Middle frontal gyrus (tissue), 1 donor: ENCODE results near the gene NCOR2.

Experiments
- DNase-seq: peaks from one replicate; pipeline ENCODE4 v3.0.0-alpha.2; 2015; ENCODE audit warnings: low spot score; ENCODE audit errors: extremely low spot score

The NCOR2 gene

DNA sequence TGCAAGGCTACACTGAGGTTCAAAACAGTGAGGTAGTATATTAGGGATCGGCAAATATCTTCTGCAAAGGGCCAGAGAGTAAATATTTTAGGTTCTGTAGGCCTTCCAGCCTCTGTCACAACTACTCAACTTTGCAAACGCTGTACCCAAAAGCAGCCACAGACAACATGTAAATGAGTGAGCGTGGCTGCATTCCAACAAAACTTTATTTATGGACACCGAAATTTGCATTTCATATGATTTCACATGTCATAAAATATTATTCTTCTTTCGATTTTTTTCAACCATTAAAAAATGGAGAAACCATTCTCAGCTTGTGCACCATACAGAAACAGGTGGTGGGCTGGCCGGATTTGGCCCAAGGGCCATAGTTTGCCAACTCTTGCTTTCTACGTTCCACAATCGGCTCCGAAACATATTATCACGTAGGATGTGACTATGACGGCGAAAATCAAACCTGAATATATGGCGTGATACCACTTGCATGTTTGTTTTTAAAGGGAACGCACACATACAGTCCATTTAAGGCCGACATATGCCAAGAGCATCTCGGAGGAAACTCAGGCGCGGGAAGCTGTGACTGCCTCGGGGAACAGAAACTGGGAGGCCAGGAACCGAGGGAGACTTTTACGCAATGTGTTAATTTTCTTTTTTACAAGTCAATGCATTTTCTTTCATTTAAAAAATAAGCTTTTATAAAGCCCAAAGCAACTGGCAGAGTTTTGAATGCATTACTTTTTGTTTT, 7.1 kb downstream of the NCOR2 start:
- no peak for DNase-seq

DNA sequence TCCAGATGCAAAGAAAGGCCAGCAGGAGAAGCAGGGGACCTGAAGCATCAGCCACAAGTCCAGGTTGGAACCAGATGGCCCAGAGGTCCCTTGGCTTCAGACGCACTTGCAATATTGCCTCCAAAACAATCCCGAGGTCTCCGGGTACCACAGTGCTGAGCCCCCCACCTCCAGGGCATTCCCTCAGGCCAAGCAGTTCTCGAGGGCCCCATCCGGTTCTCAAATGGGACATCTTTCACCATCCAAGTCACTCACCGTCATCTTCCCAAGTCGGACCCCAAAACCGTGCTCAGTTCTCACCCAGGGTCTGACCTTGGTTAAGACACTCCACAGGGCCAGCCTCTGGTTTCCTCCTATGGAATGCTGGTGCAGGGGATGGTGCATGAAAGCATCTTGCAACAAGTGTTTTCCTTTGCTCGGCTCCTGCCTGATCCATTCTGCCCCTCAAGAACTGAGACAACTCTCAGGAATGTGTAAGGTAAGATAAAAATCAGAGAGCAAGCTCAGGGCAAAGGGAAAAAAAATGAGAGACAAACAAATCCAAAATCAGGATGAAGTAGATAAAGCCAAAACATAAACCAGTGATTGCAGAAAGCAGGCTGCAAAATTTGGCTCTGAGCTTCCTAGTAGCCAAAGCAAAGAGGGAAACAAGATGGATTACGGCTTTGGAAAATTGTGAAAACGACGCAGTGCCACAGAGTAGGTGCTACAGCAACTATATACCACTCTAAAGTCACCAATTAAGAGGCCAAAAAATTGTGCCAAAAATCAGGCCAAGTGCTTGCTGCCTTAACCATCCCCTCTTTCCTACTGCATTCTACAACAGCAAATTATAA, 8.0 kb downstream of the NCOR2 start:
- DNase-seq: no peak

DNA sequence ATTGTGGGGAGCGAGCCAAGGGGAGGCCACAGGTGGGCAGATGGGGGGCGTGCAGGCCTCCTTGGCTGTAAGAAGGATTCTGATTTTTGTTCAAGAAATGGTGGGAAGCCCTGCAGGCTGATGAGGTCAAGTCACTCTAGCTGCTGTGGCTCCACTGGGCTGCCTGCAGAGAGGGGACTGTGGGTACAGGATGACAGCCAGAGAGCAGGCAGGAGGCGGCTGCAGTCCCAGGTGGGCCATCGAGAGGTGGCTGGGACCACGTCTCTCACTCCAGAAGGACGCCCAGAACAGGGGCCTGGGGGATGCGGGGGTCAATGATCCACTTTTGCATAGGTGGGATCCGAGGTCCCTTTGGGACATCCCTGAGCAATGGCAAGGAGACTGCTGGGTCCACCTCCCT, 9.1 kb downstream of the NCOR2 start:
- no peak for DNase-seq

DNA sequence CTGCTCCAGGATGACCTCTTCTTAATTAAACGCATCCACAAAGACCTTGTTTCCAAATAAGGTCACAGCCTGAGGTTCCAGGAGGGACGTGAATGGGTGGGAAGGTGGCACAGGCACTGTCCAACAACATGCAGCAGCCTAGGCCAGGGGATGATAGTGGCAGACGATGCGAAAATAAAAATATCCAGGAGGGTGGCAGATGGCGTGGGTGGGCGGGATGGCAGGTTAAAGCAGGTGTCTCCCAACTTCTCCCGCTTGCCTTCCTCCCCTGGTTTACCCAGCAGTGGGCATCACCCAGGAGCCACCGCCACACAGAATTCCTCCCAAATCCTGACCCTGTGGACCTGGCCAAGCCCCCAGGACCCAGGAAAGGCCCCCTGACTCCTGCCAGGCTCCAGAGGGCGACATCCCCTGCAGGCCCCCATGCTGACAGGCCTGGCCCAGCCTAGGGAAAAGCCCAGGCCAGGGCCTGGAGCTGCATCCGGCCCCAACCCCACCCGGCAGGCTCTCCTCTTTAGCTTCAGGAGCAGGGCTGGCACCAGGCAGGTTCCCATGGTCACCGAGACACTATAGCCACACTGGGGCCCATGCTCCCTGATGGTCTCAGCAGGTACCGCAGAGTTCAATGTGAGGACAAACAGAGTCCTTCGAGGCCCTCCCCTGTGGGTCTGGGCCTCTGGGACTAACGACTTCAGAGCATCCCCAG, 9.7 kb downstream of the NCOR2 start:
- no peak for DNase-seq

DNA sequence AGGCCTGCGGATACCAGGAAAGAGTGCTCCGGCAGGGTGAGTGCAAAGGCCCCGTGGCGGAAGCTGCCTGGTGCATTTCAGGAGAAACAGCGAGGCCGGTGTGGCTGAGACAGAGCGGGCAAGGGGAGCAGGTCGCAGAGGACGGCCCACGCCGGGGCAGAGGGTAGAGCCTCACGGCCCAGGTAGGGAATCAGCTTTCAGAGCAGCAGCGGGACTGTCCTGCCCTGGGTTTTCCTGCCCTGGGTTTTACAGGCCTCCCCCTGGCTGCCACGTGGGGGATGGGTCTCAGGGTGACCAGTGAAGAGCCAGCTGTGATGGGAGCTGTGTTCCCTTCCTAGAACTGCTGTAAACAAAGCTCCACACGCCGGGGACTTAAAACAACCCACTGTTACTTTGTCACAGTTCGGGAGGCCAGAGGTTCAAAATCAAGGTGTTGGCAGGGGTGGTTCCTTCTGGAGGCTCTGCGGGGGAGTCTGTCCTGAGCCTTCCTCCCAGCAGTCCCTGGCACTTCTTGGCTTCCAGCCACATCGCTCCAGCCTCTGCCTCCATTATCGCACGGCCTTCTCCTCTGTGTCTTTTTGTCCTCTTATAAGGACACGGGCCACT, 10.4 kb downstream of the NCOR2 start:
- DNase-seq: no peak

DNA sequence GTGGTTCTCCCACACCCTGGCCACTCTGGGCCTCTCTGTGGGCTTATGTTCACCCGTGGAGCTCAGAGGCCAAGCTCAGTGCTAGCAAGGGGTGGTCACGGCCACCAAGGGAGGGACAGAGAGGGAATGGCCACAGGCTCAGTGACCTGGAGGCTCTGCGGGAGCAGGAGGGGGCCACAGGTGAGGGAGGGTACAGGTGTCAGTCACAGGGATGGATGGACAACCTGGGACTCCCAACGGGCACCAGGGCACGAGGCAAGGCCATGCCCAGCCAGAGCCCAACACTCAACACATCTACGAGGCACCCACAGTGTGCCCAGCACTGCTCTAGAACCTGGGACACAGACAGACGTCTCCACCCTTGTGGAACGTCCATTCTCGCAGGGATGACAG, 11.3 kb downstream of the NCOR2 start:
- DNase-seq: no peak

DNA sequence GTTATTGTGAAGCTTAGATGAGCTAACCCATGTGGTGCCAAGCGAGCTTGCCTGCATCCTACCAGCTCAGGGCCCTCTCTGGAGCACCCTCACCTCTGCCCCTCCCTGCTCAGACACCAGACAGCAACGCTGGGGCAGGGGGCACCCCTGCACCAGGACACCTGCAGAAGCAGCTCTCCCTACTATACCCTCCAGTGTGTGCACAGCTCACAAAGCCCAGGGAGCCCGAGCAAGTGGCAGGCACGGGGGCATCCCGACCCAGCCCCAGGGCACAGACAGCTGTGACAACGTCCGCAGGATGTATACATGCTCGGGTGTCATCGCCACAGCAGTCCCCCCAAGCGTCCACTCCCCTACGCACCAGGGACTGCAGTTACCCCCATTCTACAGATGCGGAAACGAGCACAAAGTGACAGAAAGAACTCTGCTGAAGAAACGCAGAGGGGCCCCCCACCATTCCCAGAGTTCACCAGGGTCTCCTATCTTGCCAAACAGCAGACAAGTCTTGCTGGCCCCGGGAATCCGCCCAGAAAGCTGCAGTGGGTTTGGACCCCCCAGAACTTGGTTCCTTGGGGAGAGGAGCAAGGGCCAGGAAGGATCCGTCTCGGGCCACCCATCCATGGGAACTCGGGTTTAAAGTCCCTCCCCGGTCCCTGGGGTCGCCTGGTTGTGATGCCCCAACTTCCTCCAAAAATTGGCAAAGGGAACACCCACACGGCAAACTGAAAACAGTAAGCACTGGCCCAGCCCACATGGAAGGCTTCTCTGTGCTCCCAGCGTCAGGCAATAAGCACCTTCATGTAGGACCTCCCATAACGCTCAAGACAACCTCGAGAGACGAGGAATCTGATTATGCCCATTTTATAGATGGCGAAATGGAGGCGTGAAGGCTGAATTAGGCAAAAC, 12.0 kb downstream of the NCOR2 start:
- no peak for DNase-seq

DNA sequence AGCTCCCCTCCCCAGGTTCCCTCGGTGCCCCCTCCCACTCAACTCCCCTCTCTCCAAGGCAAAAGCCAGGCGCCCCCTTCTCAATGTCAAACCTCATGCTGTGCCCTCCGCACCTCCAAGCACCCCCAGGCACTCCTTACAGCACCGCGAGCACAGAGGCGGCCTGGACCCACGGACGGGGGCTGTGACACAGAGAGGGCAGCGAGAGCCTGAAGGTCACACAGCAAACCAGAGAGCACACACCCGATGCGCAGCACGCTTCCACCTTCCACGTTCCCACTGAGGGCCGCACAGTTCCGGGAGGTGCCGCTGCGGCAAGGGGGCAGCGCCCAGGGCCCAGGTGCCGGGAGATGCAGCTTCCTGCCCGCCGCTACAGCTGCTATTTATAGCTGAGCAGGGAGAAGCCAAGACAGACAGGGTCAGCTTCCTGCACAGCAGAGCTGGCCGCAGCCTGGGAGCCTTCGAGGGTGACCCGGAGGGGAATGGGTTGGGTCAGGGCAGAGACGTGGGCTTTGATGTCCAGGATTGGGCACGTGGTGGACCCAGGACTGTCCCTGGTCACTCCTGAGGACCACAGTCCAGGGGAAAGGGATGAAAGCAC, 12.9 kb downstream of the NCOR2 start:
- DNase-seq: no peak

DNA sequence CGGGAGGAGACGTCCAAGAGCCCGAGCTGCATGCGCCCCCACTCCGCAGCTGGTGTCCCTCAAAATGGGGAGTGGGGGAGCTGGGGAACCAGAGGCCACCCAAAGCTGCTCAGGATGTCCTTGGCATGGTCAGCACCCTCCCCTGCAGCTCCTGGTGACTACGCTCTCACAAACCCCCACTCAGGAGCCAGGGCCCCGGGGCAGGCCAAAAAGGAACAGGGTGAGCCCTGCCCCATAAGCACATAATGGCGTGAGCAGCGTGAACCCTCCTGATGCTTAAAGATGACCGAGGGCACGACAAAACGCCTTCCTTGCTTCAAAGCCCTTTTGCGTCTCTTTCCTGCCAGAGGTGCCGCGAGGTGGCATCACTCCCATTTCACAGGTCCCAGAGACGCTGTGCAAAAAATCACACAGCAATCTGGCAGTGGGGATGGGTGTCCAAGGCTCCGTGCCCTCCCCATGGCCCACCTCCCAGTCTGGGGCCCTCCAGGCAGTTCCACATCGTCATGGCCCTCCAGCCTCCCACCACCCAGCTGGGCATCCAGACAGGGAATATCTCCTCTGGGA, 13.5 kb downstream of the NCOR2 start:
- DNase-seq: no peak

DNA sequence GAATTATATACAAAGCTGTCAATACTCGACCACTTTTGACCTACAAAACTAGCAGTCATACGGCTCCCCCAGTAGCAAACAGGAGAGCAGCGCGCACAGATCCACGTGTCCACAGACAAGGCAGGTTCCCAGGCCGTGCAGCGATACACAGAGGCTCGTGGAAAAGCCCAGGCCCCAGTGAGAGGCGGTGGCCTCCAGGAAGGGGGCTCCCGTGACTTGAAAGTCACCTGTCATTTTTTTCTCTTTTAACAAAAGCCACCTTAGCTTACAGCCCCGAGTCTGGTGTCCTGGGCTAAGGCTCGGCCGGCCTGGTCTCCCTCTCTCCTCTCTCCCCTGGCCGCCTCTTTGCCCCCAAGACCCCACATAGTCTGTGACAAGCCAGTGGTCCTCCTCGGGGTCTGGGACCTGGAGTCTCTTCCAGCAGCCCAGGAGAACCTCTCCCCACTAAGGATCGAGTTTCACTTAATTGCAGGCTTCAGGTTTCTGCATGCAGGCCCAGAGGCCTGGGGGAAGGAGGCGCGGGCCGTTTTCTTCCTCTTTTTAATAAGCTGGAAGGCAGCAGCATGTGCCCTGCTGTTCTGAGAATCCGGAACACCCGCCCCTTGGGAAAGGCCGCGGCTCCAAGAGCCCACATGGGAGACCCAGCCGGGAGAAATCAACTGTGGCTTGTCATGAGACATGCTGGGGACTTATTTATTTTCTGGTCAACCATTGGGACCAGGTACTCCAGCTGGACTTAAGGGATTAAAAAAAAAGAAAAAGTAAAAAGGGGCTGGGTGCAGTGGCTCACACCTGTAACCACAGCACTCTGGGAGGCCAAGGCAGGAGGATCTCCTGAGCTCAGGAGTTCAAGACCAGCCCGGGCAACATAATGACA, 15.9 kb downstream of the NCOR2 start:
- no peak for DNase-seq

DNA sequence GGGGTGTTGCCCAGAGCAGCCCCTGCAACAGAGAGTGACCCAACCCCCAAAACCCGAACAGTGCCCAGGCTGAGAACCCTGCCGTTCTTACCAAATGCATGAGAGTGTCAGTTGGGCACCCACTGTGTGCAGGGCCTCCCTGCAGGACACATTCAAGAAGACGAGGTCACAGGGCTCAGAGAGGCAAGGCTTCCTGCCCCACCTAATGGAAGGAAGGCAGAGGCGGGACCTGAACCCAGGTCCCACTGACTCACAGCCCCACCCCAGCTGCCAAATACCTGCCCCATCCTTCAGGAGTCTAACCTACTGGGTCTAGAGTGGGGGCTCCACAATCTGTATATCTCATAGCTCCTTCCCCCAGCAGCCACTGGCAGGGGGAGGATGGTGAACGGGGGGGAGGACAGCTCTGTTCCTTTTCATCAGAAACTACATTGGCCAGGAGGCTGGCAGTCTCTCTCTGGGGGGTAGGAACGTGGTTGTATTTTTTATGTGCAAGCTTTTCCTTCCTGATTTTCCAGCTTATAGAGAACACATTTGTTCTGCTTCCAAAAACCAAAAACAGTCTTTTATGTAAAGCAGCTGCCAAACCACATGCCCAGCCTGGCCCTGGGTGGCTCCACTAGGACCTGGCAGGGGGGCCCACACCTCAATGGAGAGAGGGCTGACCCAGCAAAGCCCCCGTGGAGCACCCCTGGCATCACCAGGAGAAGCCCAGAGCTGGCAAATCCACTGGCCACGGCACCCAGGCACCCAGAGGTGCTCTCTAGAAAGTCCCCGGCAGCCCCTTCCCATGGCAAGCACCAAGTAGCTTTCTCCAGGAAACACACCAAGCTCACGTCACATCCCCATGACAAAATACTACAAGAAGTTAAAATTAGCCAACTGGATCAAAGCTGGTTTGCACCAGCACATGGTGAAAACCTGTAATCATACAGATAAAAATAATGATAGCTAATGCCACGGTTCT, 17.0 kb downstream of the NCOR2 start:
- no peak for DNase-seq

DNA sequence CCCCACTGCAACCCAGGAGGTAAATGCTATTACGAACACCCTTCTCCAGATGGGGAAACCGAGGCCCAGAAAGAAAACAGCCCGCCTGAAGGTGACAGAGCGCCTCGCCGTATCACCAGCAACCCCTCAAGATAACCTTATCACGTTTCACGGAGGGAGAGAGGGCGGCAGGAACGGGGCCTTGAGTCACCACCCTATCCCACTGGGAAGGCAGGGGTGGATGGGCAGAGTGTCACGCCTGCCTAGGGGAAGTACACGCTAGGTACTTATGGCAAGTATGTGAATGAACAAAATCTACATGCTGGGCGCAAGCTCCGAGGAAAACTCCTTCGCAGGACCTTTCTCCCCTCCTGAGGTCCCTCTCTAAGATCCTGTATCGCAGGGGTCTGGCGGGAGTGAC, 17.8 kb downstream of the NCOR2 start:
- DNase-seq: no peak

DNA sequence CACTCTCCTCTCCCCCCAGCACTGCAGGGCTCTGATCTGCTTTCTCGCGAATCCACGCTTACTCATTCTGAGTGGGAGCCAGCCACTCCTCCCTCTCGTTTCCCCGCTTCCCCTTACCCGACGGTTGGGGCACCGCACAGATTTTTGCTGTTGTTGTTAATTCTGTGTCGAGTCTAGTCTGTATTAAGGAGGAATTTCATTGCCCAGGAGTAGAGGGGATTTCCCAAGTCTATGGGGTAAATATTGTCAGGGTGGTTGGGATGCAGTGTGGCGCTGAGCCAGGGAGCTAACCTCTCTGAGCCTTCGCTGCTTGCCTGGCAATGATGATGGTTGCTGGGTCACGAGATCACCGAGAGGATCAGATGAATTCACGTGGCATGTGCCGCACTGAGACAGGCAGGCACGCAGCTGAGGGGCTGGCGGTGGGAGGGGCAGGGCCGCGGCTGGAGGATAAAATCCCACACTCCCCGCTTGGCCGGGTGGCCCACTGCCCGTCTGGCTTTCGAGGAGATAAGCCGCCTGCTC, 18.5 kb downstream of the NCOR2 start:
- DNase-seq: no peak

DNA sequence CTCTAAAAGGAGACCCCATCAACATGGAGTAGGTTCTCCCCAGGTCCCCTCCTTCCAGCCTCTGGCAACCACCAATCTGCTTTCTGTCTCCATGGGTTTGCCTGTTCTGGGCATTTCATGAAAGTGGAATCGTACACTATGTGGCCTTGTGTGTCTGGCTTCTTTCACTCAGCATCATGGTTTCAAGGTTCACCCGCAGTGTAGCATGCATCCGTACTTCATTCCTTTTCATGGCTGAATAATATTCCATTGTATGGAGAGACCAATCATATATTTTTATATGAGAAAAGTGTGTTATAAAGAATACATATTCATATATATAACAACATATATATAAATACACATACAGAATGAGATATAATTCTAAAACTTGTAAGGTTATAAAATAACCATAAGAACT, 19.8 kb downstream of the NCOR2 start:
- DNase-seq: no peak

DNA sequence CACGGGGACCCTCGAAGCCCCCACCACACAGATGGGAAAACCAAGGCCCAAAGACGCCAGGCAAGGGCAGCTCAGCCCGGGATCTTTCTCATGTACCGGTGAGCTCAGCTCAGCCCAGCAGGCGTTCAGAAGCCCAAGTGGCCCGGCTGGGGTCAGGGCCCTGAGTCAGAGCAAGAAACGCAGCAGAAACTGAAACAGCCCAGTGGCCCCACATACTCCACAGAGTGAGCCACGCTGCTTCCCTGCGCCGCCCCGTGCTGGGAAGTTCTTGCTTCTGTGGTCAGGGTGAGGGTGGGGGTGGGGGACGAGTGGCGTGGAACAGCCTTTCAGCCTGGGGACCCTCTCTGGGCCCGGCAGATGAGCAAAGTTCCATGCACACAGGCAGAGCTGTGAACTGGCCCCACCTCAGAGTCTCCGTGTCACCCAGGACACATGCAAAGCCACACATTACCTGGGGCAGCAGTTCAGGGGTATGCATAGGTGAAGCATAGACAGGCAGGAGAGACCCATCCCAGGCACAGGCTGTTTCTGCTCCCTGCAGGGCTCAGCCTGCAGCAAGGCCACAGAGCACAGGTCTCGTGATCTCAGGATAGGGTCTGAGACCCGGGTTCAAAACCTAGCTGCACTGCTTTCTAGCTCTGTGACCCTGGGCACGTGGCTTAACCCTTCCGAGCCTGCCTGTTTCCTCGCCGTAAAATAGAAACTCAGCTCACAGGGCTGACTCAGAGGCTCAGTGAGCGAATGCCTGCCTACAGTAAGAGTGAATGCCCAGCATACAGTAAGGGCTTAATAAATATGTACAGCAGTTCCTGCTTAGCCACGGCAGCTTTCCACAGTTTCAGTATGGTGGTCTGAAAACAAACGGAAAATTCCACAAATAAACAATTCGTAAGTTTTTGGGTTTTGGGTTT, 21.6 kb downstream of the NCOR2 start:
- no peak for DNase-seq

DNA sequence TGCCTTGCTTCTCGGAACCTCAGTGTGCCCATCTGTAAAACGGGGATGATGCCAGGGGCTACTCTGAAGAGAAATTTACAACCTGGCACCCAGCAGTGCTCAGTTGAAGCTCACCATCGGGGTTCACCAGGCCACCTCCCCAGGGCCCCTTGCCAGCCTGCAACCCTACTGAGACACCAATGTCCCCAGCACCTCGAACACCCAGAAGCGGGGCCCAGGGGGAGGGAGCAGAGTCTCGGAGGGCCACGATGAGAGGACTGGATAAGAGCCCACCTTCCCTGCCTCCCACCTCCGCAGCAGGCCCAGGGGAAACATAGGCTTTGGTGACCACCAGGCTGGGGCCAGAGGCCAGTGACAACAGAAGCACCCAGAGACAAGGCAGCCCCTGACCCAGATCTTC, 22.4 kb downstream of the NCOR2 start:
- no peak for DNase-seq
